SH-SY5Y (cell line): Measurements from ENCODE around the gene MST1.

ENCODE experiments used
- GATA2 ChIP-seq: IDR thresholded peaks from 2 replicates; pipeline ENCODE4 v1.6.1; 2011; ENCODE audit warnings: mild to moderate bottlenecking, low read depth, low read length
- GATA3 ChIP-seq: IDR thresholded peaks from 2 replicates; pipeline ENCODE4 v1.6.1; 2011; ENCODE audit warnings: low read depth, mild to moderate bottlenecking, low read length, moderate library complexity

Gene MST1

DNA sequence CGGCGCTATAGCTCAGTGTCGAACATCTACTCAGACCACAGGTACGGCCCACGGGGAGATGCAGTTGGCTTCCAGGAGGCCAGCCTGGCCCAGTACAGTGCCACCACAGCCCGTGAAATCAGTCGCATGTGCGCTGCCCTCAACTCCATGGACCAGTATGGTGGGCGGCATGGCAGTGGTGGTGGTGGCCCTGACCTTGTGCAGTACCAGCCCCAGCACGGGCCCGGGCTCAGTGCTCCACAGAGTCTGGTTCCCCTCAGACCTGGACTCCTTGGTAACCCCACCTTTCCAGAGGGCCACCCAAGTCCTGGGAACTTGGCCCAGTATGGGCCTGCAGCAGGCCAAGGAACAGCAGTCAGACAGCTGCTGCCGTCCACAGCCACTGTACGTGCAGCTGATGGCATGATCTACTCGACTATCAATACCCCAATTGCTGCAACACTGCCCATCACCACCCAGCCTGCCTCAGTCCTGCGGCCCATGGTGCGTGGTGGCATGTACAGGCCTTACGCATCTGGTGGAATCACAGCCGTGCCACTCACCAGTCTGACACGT, 33.5 kb downstream of the MST1 start:
- TF ChIP-seq GATA2 (no peak), GATA3 (no peak)

DNA sequence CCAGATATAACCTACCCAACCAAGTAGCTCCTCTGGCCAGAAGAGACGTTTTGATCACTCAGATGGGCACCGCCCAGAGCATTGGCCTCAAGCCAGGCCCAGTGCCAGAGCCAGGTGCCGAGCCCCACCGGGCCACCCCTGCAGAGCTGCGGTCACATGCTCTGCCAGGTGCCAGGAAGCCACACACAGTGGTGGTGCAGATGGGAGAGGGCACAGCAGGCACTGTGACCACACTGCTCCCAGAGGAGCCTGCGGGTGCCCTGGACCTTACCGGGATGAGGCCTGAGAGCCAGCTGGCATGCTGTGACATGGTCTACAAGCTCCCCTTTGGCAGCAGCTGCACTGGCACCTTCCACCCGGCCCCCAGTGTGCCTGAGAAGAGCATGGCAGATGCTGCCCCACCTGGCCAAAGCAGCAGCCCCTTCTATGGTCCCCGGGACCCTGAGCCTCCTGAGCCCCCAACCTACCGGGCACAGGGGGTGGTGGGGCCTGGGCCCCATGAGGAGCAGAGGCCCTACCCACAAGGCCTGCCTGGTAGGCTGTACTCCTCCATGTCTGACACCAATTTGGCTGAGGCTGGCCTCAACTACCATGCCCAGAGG, 34.2 kb downstream of the MST1 start:
- no peak for TF ChIP-seq GATA2
- no peak for TF ChIP-seq GATA3

DNA sequence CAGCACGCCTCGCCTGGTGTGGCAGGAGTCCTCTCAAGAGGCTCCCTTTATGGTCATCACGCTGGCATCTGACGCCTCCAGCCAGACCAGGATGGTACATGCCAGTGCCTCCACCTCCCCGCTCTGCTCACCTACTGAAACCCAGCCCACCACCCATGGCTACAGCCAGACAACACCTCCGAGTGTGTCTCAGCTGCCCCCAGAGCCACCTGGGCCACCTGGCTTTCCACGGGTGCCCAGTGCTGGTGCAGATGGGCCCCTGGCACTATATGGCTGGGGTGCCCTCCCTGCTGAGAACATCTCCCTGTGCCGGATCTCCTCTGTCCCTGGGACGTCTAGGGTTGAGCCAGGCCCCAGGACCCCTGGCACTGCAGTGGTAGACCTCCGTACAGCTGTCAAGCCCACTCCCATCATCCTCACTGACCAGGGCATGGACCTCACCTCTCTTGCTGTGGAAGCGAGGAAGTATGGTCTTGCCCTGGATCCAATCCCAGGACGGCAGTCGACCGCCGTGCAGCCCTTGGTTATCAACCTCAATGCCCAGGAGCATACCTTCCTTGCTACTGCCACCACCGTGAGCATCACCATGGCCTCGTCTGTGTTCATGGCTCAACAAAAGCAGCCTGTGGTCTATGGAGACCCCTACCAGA, 35.0 kb downstream of the MST1 start:
- TF ChIP-seq GATA3 (no peak), GATA2 (no peak)

DNA sequence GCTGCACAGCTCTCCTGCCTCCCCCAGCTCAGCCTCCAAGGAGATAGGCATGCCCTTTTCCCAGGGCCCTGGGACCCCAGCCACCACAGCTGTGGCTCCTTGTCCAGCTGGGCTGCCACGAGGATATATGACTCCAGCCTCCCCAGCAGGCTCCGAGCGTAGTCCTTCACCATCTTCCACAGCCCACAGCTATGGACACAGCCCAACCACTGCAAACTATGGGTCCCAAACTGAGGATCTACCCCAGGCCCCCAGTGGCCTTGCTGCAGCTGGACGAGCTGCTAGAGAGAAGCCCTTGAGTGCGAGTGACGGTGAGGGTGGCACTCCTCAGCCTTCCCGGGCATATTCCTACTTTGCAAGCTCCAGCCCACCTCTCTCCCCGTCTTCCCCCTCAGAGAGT, 35.7 kb downstream of the MST1 start:
- TF ChIP-seq GATA3 (no peak), GATA2 (no peak)

DNA sequence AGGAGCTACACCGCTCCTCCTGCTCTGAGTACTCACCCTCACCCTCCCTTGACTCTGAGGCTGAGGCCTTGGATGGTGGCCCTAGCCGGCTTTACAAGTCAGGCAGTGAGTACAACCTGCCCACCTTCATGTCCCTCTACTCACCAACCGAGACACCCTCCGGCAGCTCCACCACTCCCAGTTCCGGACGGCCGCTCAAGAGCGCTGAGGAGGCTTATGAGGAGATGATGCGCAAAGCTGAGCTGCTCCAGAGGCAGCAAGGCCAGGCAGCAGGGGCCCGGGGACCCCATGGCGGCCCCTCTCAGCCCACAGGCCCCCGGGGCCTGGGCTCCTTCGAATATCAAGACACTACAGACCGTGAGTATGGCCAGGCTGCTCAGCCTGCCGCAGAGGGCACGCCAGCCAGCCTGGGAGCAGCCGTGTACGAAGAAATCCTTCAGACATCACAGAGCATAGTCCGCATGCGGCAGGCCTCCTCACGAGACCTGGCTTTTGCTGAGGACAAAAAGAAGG, 36.3 kb downstream of the MST1 start:
- no peak for TF ChIP-seq GATA3
- TF ChIP-seq GATA2: no peak

DNA sequence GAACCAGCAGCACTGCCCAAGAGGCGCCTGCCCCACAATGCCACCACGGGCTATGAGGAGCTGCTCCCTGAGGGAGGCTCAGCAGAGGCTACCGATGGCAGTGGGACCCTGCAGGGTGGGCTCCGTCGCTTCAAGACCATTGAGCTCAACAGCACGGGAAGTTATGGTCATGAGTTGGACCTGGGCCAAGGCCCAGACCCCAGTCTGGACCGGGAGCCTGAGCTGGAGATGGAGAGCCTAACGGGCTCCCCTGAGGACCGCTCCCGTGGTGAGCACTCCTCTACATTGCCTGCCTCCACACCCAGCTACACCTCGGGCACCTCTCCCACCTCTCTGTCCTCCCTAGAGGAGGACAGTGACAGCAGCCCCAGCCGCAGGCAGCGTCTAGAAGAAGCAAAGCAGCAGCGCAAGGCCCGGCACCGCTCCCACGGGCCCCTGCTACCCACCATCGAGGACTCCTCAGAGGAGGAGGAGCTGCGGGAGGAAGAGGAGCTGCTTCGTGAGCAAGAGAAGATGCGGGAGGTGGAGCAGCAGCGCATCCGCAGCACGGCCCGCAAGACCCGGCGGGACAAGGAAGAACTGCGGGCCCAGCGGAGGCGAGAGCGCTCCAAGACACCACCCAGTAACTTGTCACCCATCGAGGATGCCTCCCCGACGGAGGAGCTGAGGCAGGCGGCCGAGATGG, 36.9 kb downstream of the MST1 start:
- TF ChIP-seq GATA2 (no peak), GATA3 (no peak)

DNA sequence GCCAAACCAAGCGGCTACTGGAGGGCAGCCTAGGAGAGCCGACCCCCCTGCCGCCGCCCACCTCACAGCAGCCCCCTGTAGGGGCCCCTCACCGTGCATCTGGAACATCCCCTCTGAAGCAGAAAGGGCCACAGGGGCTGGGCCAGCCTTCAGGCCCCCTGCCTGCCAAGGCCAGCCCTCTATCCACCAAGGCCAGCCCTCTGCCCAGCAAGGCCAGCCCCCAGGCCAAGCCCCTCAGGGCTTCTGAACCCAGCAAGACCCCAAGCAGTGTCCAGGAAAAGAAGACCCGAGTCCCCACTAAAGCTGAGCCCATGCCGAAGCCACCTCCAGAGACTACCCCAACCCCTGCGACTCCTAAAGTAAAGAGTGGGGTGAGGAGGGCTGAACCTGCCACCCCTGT, 38.6 kb downstream of the MST1 start:
- no peak for TF ChIP-seq GATA3
- no peak for TF ChIP-seq GATA2

DNA sequence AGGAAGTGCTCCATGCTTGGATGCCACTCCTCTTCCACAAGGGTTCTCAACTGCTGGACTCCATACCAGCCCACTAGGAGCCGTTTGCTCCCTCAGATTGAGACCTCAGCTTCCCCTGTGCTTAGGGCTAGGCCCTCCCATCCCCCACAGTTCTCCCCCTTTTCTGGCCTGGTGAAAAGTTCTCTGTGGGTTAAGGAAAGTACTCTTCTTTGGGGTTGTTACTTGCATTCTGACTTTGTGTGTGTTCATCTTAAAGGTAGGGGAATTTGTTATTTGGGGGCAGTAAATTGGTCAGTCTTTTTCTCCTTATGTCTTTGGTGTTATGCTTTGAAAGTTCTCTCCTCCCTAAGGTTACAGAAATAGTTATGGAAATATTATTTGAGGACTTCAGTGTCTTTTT, 39.1 kb downstream of the MST1 start:
- TF ChIP-seq GATA2 (no peak), GATA3 (no peak)

DNA sequence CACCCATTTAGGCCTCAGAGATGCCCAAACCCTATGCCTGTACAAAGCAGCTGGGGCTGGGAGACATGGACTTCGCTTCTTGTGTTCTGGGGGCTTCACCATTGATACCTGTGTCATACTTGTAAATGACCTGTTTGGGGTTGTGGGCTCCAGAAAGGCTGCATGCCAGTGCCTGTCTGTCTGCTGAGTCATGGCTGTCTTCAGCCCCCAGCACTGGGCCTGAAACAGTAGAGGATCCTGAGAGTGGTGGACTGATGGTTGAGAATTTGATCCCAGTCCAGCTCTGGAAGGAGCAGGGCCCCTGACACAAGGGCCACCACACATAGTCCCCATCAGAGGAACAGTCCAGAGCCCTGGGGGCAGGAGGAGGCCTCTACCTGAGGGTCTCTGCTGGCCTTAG, 39.7 kb downstream of the MST1 start:
- no peak for TF ChIP-seq GATA3
- no peak for TF ChIP-seq GATA2

DNA sequence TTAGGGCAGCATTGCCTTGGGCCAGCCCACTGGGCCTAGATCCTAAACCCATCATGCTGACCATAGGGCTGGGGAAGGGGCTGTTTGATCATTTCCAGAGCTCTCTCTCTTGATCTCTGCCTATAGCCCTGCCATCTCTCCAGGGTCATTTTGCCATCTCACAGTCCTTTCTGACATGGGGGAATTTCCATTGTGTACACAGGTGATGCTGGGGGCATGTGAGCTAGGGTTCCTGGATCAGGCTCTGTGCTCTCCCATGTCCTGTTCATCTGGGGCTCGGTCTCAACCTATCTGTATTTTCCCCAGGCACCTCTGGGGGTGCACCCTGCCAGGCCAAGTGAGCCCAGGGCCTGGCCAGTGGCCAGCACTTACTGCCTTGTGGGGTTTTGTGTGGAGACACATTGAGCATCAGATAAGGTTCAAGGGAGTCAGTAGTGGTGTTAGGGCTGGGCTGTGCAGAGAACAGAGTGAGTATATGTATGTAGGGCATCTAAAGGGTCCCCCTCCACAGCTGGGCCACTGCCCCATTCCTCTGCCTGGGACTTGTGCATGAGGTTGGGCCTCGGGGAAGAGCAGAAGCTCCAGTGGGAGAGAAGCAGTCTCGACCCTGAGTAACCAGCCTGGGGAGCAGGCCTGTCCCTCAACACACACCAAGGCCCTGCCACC, 40.8 kb downstream of the MST1 start:
- TF ChIP-seq GATA2: no peak
- no peak for TF ChIP-seq GATA3

DNA sequence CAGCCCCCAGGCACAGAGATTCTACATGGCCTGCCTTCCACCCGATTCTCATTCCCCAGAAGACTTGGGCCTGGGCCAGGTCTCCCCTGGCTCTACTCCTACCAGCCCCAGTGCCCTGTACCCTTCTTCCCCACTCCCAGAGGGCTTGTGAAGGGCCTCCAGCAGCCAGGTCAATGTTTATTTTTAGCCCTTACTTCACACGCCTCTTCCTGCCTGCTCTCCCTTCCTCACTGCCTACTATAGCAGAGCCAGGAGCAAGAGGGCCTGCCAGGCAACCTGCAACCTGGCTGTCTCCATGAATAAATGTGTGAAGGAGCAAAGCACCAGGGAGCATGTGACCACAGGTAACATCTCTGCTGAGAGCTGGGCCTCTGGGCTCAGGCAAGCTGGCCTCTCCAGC, 41.5 kb downstream of the MST1 start:
- TF ChIP-seq GATA2 (no peak), GATA3 (no peak)

DNA sequence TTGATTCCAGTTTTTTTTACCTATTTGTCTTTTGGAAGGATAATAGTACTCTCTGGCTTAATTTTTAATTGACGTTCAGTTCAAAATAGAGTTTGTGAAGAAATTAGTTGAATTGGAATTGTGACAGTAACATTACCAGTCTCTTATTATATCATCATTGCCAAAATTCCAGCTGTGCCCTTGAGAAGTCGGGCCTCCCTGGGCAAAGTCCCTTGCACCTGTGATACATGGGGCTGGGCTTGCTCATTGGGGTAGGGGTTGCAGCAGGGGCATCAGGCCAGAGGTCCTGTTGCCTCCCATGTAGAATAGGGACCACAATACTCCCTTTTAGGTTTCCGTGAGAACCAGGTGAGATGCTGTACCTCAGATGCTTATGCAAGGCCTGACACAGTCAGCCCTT, 43.0 kb downstream of the MST1 start:
- no peak for TF ChIP-seq GATA3
- TF ChIP-seq GATA2: no peak

DNA sequence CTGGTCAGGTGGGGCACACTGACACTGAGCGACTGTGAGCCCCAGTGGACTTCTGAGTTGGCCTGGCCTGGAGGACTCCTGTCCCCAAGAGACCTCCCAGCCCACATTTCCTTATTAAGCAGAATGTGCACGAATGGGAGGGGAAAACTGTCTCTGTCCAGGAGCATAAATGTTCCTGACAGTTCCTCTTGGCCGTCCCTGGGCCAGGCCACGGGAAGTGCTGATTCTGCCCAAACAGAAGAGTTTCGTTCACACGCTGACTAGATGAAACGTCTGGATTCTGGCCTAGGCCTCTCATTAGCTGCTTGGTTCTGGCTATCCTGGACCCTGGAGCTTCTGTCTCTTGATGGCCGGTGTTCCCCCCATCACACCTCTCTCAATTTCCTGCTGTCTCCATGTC, 44.6 kb downstream of the MST1 start:
- TF ChIP-seq GATA3: no peak
- no peak for TF ChIP-seq GATA2

DNA sequence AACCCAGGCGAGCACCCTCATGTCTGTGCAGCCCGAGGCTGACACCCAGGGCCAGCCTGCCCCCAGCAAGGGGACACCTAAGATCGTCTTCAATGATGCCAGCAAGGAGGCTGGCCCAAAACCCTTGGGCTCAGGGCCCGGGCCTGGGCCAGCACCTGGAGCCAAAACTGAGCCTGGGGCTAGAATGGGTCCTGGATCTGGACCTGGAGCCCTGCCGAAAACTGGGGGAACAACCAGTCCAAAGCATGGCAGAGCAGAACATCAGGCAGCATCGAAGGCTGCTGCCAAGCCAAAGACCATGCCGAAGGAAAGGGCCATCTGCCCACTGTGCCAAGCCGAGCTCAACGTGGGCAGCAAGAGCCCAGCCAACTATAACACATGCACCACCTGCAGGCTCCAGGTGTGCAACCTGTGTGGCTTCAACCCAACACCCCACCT, 46.5 kb downstream of the MST1 start:
- no peak for TF ChIP-seq GATA2
- no peak for TF ChIP-seq GATA3
